Measurements from ENCODE around the gene CNNM2.

GRCh38 chr10:102994531-102995295 lies 76.6 kb downstream of the CNNM2 start:
- TF ChIP-seq, protein P1, sequence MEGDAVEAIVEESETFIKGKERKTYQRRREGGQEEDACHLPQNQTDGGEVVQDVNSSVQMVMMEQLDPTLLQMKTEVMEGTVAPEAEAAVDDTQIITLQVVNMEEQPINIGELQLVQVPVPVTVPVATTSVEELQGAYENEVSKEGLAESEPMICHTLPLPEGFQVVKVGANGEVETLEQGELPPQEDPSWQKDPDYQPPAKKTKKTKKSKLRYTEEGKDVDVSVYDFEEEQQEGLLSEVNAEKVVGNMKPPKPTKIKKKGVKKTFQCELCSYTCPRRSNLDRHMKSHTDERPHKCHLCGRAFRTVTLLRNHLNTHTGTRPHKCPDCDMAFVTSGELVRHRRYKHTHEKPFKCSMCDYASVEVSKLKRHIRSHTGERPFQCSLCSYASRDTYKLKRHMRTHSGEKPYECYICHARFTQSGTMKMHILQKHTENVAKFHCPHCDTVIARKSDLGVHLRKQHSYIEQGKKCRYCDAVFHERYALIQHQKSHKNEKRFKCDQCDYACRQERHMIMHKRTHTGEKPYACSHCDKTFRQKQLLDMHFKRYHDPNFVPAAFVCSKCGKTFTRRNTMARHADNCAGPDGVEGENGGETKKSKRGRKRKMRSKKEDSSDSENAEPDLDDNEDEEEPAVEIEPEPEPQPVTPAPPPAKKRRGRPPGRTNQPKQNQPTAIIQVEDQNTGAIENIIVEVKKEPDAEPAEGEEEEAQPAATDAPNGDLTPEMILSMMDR (IDR thresholded peaks at IDR 0.05) = no peak
- TF ChIP-seq POLR2A (IDR thresholded peaks at IDR 0.05) = no peak

Data from heart left ventricle (tissue), 13 donors.